HEK293 (cell line): ENCODE data around the gene ELAVL3.

ENCODE experiments used
- CTCF ChIA-PET: fragments of 350-600 bp; formaldehyde crosslinking; extraction: SDS; loops from one replicate; lab custom pipeline; 2021; ENCODE audit warnings: antibody characterized with exemption; lab: Yijun Ruan, JAX
- POLR2A ChIA-PET: fragments of 300-600 bp; formaldehyde crosslinking; extraction: SDS; loops from one replicate; lab custom pipeline; 2020; ENCODE audit warnings: antibody characterized with exemption, inconsistent platforms; lab: Yijun Ruan, JAX
- H3K27ac ChIP-seq: fragments of 200-500 bp; sonication (Bioruptor generic); 2 replicates; pipeline ENCODE4 v1.5.1; 2014; ENCODE audit warnings: low read depth, low read length, control low read depth, inconsistent platforms; ENCODE audit errors: extremely low read depth
- H3K36me3 ChIP-seq, 2 experiments: fragments of 200-500 bp in 1 of 2; sonication (Bioruptor generic) in 1 of 2; 1 replicate in 1 of 2; 2 replicates in 1 of 2; pipeline ENCODE4 v1.5.1; 2014 to 2017; ENCODE audit warnings: inconsistent platforms in 2 of 2, low read length in 2 of 2; ENCODE audit not compliant: control insufficient read depth in 2 of 2, insufficient read depth in 1 of 2
- H3K4me1 ChIP-seq: fragments of 200-500 bp; sonication (Bioruptor generic); 2 replicates; pipeline ENCODE4 v1.5.1; 2014; ENCODE audit warnings: mild to moderate bottlenecking, low read length, inconsistent platforms; ENCODE audit not compliant: control insufficient read depth, insufficient read depth
- H3K4me3 ChIP-seq: 2 replicates; pipeline ENCODE4 v1.5.1; 2011; ENCODE audit warnings: low read depth, mild to moderate bottlenecking, control low read depth, low read length, moderate library complexity
- H3K9me3 ChIP-seq: fragments of 200-500 bp; sonication (Bioruptor generic); 2 replicates; pipeline ENCODE4 v1.5.1; 2014; ENCODE audit warnings: low read depth, low read length, inconsistent platforms; ENCODE audit not compliant: control insufficient read depth, insufficient read depth
- EGR2 ChIP-seq: fragments of 450-650 bp; formaldehyde crosslinking; IDR thresholded peaks from 2 replicates; pipeline ENCODE4 v1.5.1; 2016; ENCODE audit warnings: low read depth, missing biosample characterization, missing genetic modification characterization
- GLI2 ChIP-seq: fragments of 450-650 bp; formaldehyde crosslinking; IDR thresholded peaks from 2 replicates; pipeline ENCODE4; 2017; ENCODE audit warnings: missing biosample characterization, missing genetic modification characterization, low read depth, borderline replicate concordance
- HOXA7 ChIP-seq: sonication (generic); formaldehyde crosslinking; IDR thresholded peaks from 2 replicates; pipeline ENCODE4 v1.8.1; 2022; ENCODE audit warnings: missing genetic modification reagents, borderline replicate concordance
- KLF9 ChIP-seq: fragments of 450-650 bp; formaldehyde crosslinking; IDR thresholded peaks from 2 replicates; pipeline ENCODE4 v1.5.1; 2016; ENCODE audit warnings: missing biosample characterization, missing genetic modification characterization, low read depth
- MEIS1 ChIP-seq: sonication (generic); formaldehyde crosslinking; IDR thresholded peaks from 2 replicates; pipeline ENCODE4 v1.8.1; 2022; ENCODE audit warnings: missing genetic modification reagents, mild to moderate bottlenecking, borderline replicate concordance
- PRDM4 ChIP-seq: fragments of 450-650 bp; formaldehyde crosslinking; IDR thresholded peaks from 2 replicates; pipeline ENCODE4 v1.5.1; 2017; ENCODE audit warnings: missing biosample characterization, missing genetic modification characterization
- SCRT1 ChIP-seq: fragments of 450-650 bp; formaldehyde crosslinking; IDR thresholded peaks from 2 replicates; pipeline ENCODE4 v1.5.1; 2016; ENCODE audit warnings: missing biosample characterization, missing genetic modification characterization, borderline replicate concordance
- TSHZ1 ChIP-seq: fragments of 450-650 bp; formaldehyde crosslinking; IDR thresholded peaks from 2 replicates; pipeline ENCODE4 v1.5.1; 2016; ENCODE audit warnings: missing biosample characterization, missing genetic modification characterization, borderline replicate concordance
- ZFP3 ChIP-seq: fragments of 450-650 bp; formaldehyde crosslinking; IDR thresholded peaks from 2 replicates; pipeline ENCODE4 v1.5.1; 2016; ENCODE audit warnings: low read depth, missing biosample characterization, missing genetic modification characterization
- ZFP37 ChIP-seq: fragments of 450-650 bp; formaldehyde crosslinking; IDR thresholded peaks from 2 replicates; pipeline ENCODE4 v1.5.1; 2016; ENCODE audit warnings: missing biosample characterization, missing genetic modification characterization
- ZNF155 ChIP-seq: fragments of 450-650 bp; formaldehyde crosslinking; IDR thresholded peaks from 2 replicates; pipeline ENCODE4 v1.5.1; 2016; ENCODE audit warnings: missing biosample characterization, missing genetic modification characterization
- ZNF174 ChIP-seq: fragments of 450-650 bp; formaldehyde crosslinking; IDR thresholded peaks from 2 replicates; pipeline ENCODE4 v1.5.0; 2017; ENCODE audit warnings: missing biosample characterization, mild to moderate bottlenecking, missing genetic modification characterization
- ZNF248 ChIP-seq: fragments of 450-650 bp; formaldehyde crosslinking; IDR thresholded peaks from 2 replicates; pipeline ENCODE4 v1.5.1; 2017; ENCODE audit warnings: missing biosample characterization, missing genetic modification characterization
- ZNF473 ChIP-seq: fragments of 450-650 bp; formaldehyde crosslinking; IDR thresholded peaks from 2 replicates; pipeline ENCODE4 v1.5.1; 2017; ENCODE audit warnings: missing biosample characterization, missing genetic modification characterization
- ZNF561 ChIP-seq: fragments of 450-650 bp; IDR thresholded peaks from 2 replicates; pipeline ENCODE4 v1.5.1; 2018; ENCODE audit warnings: missing biosample characterization, missing genetic modification characterization, borderline replicate concordance
- ZNF580 ChIP-seq: fragments of 450-650 bp; formaldehyde crosslinking; IDR thresholded peaks from 2 replicates; pipeline ENCODE4 v1.5.1; 2016; ENCODE audit warnings: missing biosample characterization, missing genetic modification characterization
- ZNF830 ChIP-seq: fragments of 450-650 bp; IDR thresholded peaks from 2 replicates; pipeline ENCODE4 v1.5.0; 2018; ENCODE audit warnings: missing biosample characterization, missing genetic modification characterization, low read depth, mild to moderate bottlenecking, moderate library complexity
- TF ChIP-seq, protein P1 (sequence below): fragments of 450-650 bp; formaldehyde crosslinking; IDR thresholded peaks from 2 replicates; pipeline ENCODE4 v1.5.1; 2016; ENCODE audit warnings: missing biosample characterization, missing genetic modification characterization
- TF ChIP-seq, protein P2 (sequence below): IDR thresholded peaks from 2 replicates; pipeline ENCODE4 v1.6.1; 2011; ENCODE audit warnings: mild to moderate bottlenecking, low read depth, low read length, borderline replicate concordance
- TF ChIP-seq, protein P3 (sequence below): fragments of 450-650 bp; formaldehyde crosslinking; IDR thresholded peaks from 2 replicates; pipeline ENCODE4 v1.5.0; 2017; ENCODE audit warnings: missing biosample characterization, missing genetic modification characterization, borderline replicate concordance

ELAVL3 gene

DNA sequence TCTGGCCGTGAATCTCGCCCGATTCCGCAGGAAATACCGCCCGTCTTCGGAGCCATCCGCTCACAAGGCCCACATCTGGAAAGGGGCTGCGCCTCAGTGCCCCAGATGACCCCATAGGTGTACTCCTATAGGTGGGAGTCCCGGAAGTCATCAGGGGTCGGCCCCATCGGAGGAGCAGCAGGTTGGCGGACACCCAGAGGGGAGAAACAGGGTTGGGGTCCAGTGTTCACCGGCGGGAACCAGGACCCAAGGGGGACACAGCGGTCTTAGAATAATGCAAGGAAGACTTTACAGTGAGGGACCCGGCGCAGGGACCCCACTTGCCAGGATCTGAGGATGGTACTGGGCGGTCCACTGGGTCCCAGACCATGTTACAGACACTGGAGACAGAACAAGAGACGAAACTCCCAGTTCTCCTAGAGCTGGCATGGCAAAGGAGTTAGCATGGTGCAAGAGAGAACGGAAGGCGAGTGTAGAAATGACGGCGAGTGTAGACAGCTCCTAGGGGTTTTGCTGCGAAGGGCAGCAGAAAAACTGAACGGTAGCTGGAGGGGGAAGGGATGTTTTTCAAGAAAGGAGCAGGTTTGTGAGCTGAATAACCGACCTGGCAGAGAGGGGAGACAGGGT, 57.6 kb downstream of the ELAVL3 start:
- Histone ChIP-seq H3K4me1 (no peaks in the 10 kb centered on the region), H3K27ac (no peak overlapping the region), H3K9me3 (no peaks in the 10 kb centered on the region), H3K4me3 (no peak overlapping the region), H3K36me3 (no peaks in the 10 kb centered on the region)
- ChIA-PET POLR2A (interaction anchor here (1.4 kb wide), 1 partner anchor 48 kb away, joined by 4 read pairs; no protein-coding TSS in a partner anchor), CTCF (interaction anchor here (1.2 to 1.4 kb wide), 2 partner anchors 12 to 40 kb away, joined by 3 to 5 read pairs; partner anchors contain the start of genes ODAD3 and PRKCSH)
- TF ChIP-seq, protein P1, sequence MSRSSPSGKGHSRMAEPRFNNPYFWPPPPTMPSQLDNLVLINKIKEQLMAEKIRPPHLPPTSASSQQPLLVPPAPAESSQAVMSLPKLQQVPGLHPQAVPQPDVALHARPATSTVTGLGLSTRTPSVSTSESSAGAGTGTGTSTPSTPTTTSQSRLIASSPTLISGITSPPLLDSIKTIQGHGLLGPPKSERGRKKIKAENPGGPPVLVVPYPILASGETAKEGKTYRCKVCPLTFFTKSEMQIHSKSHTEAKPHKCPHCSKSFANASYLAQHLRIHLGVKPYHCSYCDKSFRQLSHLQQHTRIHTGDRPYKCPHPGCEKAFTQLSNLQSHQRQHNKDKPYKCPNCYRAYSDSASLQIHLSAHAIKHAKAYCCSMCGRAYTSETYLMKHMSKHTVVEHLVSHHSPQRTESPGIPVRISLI (tag by site-specific recombination): no peak
- TF ChIP-seq EGR2 (no peak), ZNF473 (tag by site-specific recombination) (no peak), ZNF155 (tag by site-specific recombination) (no peak), GLI2 (tag by site-specific recombination) (no peak), SCRT1 (tag by site-specific recombination) (no peak), ZNF561 (tag by site-specific recombination) (no peak), ZNF830 (tag by site-specific recombination) (no peak), ZFP3 (tag by site-specific recombination) (no peak), HOXA7 (CRISPR knock-in tag) (no peak), TSHZ1 (no peak)
- TF ChIP-seq, protein P2, sequence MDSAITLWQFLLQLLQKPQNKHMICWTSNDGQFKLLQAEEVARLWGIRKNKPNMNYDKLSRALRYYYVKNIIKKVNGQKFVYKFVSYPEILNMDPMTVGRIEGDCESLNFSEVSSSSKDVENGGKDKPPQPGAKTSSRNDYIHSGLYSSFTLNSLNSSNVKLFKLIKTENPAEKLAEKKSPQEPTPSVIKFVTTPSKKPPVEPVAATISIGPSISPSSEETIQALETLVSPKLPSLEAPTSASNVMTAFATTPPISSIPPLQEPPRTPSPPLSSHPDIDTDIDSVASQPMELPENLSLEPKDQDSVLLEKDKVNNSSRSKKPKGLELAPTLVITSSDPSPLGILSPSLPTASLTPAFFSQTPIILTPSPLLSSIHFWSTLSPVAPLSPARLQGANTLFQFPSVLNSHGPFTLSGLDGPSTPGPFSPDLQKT: no peak
- TF ChIP-seq, protein P3, sequence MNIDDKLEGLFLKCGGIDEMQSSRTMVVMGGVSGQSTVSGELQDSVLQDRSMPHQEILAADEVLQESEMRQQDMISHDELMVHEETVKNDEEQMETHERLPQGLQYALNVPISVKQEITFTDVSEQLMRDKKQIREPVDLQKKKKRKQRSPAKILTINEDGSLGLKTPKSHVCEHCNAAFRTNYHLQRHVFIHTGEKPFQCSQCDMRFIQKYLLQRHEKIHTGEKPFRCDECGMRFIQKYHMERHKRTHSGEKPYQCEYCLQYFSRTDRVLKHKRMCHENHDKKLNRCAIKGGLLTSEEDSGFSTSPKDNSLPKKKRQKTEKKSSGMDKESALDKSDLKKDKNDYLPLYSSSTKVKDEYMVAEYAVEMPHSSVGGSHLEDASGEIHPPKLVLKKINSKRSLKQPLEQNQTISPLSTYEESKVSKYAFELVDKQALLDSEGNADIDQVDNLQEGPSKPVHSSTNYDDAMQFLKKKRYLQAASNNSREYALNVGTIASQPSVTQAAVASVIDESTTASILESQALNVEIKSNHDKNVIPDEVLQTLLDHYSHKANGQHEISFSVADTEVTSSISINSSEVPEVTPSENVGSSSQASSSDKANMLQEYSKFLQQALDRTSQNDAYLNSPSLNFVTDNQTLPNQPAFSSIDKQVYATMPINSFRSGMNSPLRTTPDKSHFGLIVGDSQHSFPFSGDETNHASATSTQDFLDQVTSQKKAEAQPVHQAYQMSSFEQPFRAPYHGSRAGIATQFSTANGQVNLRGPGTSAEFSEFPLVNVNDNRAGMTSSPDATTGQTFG (tag by site-specific recombination): no peak

GRCh38 chr19:11422163-11423065, 58.4 kb downstream of the ELAVL3 start:
- Histone ChIP-seq H3K9me3 (no peaks in the 10 kb centered on the region), H3K4me1 (no peaks in the 10 kb centered on the region), H3K27ac (no peak overlapping the region), H3K36me3 (no peaks in the 10 kb centered on the region), H3K4me3 (no peak overlapping the region)
- ChIA-PET POLR2A (interaction anchor here (1.1 to 1.4 kb wide), 2 partner anchors 39 to 47 kb away, joined by 4 to 6 read pairs; no protein-coding TSS in a partner anchor), CTCF (interaction anchor here (1.4 kb wide), 1 partner anchor 41 kb away, joined by 4 read pairs; no protein-coding TSS in a partner anchor)
- TF ChIP-seq ZNF580 (tag by site-specific recombination) (no peak), PRDM4 (tag by site-specific recombination) (no peak), KLF9 (tag by site-specific recombination) (no peak), ZNF174 (tag by site-specific recombination) (no peak), ZFP37 (no peak), ZNF248 (tag by site-specific recombination) (no peak), SCRT1 (tag by site-specific recombination) (no peak), MEIS1 (CRISPR knock-in tag) (no peak)
